SU-DHL-6 (cell line): ENCODE data around the gene NANOGP8.

Experiments used
- EZH2phosphoT487 ChIP-seq: fragments of 200-600 bp; sonication (generic), shearing (Covaris generic); conservative IDR thresholded peaks from 2 replicates; pipeline ENCODE4 v1.6.1; 2018; ENCODE audit warnings: mild to moderate bottlenecking, antibody characterized with exemption, low read length, moderate library complexity, mixed read lengths
- TF ChIP-seq, protein P1 (sequence below): fragments of 200-600 bp; sonication (generic); IDR thresholded peaks from one replicate; pipeline ENCODE4 v1.5.1; 2017; ENCODE audit warnings: antibody characterized with exemption, mild to moderate bottlenecking, low read length, moderate library complexity; ENCODE audit not compliant: insufficient read depth, poor library complexity, severe bottlenecking

DNA sequence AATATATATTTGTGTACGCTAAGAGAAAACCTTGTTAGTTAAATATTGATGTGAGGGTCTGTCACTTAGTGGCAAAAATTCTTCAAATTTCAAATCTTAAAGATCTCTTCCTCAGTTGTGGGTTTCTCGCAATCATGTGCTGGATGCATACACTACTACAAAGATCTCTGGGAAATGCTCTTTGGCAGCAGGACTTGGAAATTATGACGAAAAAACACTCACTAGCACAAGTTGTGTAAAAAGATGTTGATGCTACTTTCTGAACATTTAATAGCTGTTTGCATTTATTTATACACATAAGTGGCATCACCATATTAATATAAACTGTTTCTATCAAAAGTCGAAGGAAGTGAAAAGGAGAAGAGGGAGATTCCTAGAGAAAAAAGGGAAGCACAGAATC is 10.8 kb upstream of the NANOGP8 start:
- TF ChIP-seq, protein P1, sequence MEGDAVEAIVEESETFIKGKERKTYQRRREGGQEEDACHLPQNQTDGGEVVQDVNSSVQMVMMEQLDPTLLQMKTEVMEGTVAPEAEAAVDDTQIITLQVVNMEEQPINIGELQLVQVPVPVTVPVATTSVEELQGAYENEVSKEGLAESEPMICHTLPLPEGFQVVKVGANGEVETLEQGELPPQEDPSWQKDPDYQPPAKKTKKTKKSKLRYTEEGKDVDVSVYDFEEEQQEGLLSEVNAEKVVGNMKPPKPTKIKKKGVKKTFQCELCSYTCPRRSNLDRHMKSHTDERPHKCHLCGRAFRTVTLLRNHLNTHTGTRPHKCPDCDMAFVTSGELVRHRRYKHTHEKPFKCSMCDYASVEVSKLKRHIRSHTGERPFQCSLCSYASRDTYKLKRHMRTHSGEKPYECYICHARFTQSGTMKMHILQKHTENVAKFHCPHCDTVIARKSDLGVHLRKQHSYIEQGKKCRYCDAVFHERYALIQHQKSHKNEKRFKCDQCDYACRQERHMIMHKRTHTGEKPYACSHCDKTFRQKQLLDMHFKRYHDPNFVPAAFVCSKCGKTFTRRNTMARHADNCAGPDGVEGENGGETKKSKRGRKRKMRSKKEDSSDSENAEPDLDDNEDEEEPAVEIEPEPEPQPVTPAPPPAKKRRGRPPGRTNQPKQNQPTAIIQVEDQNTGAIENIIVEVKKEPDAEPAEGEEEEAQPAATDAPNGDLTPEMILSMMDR = no peak
- TF ChIP-seq EZH2phosphoT487 = no peak
